Activated T-cell treated with anti-CD3 and anti-CD28 coated beads, Interleukin-2, amount 50 U/mL, for 4 hours (primary cell): ENCODE results near the gene DNAJC12. TPM values are rescaled to one million over a fixed set of nuclear protein-coding genes. Genes with fewer than 3 reads are reported as not detected.
"Not testable (repeated sequence)": the region's sequence is repeated elsewhere in the genome, so short reads cannot be mapped to it uniquely, and the experiment has no call there.

ENCODE experiments used
- ATAC-seq, 2 donors: fragments of 200-7000 bp; cut with Tn5 transposase; one replicate each; pipeline ENCODE4 v1.10.0; 2021
- DNase-seq: peaks from one replicate; pipeline ENCODE4 v3.0.0-alpha.2; 2020
- H3K27me3 Mint-ChIP-seq: one replicate; pipeline ENCODE4 v1.8.0; 2021; ENCODE audit warnings: low read depth, mixed read lengths
- H3K36me3 Mint-ChIP-seq: one replicate; pipeline ENCODE4 v1.8.0; 2022; ENCODE audit warnings: mixed read lengths; ENCODE audit not compliant: insufficient read depth
- H3K4me1 Mint-ChIP-seq: one replicate; pipeline ENCODE4 v1.8.0; 2021; ENCODE audit warnings: low read depth, mixed read lengths
- H3K4me3 Mint-ChIP-seq: one replicate; pipeline ENCODE4 v1.8.0; 2021; ENCODE audit warnings: mild to moderate bottlenecking, moderate library complexity, mixed read lengths
- H3K9me3 Mint-ChIP-seq: one replicate; pipeline ENCODE4 v1.8.0; 2021; ENCODE audit warnings: mixed read lengths
- total RNA-seq, 3 donors: library from RNA; stranded (reverse); gene quantifications; one replicate each; pipeline ENCODE4 v1.2.1, GENCODE V29; 2021

DNAJC12 gene
- total RNA-seq, 3 donors from 2014 or later = 0.28 to 0.92 (median 0.84) TPM

DNA sequence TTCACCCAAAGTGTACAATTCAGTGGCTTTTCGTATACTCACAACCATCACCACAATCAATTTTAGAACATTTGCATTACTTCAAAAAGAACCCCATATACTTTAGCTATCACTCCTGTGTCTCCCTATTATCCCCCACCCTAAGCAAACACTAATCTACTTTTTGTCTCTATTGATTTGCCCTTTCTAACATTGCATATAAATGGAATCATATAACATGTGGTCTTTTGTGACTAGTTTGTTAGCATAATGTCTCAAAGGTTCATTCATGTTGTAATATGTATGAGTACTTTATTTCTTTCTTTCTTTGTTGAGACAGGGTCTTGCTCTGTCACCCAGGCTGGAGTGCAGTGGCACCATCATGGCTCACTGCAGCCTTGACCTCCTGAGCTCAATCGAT lies 21.0 kb upstream of the DNAJC12 start:
- Mint-ChIP-seq H3K36me3 (no peaks in the 10 kb centered on the region), H3K4me3 (no peak overlapping the region), H3K27me3 (no peaks in the 10 kb centered on the region), H3K4me1 (peaks cover 2% of the 10 kb centered on the region), H3K9me3 (no peaks in the 10 kb centered on the region)
- no peak for DNase-seq
- no peak for ATAC-seq

DNA sequence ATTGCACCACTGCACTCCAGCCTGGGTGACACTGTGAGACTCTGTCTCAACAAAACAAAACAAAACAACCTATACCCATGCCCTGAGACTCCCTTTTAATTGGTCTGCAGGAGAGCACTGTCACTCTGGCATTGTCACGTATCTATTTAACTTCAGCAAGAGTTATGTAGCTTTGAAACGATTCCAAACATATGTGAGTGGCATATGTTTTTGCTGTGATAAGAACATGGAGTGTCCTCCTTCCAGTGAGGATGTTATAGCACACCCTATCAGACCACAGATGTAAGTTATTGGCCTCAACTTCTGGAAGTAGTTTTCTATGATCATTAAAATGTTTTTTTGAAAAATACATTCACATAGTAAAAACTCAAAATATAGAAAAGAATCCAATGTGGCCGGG lies 15.5 kb upstream of the DNAJC12 start:
- ATAC-seq (no peak), DNase-seq (no peak)
- Mint-ChIP-seq H3K9me3 (no peaks in the 10 kb centered on the region), H3K4me3 (no peak overlapping the region), H3K36me3 (no peaks in the 10 kb centered on the region), H3K27me3 (no peaks in the 10 kb centered on the region), H3K4me1 (peaks cover 14% of the 10 kb centered on the region)

DNA sequence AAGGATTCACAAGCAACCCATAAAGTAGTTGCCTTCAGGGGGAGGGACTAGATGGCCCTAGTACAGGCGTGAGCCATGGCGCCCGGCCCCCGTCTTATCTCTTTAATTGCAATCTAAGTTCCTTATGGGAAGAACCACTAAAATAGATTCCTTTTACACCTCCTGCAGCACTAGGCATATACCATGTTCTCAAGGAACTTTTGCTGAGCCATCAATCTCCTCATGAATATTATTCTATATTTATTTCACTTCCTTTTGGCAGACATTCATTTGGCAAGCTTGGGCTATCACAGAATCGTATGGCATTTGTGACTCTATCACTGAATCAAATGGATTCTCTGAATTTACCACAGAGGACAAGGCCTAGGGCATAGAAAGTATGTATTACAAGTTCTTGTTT lies 14.8 kb upstream of the DNAJC12 start:
- Mint-ChIP-seq H3K27me3 (no peaks in the 10 kb centered on the region), H3K36me3 (no peaks in the 10 kb centered on the region), H3K4me3 (no peak overlapping the region), H3K9me3 (no peaks in the 10 kb centered on the region), H3K4me1 (peaks cover 14% of the 10 kb centered on the region)
- ATAC-seq (no peak), DNase-seq (no peak)

DNA sequence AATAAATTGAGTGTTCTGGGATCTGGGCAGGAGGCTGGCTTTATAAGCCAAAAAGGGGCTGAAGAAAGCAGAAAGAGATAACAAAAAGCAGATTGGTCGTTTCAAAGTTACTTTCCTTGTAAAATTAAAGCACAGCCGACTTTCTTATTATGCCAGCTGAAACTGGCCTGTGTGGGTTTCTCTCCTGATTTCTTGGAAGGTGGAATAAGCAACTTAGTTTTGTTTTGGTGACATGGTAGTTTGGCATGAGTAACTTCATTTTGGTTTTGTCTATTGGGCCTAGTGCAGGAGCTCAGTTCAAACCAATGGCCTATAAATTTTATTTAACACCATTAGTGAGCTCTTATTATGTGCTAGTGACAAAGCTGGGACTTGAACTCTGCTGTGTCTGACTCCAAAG lies 13.2 kb upstream of the DNAJC12 start:
- DNase-seq (no peak), ATAC-seq (no peak)
- Mint-ChIP-seq H3K9me3 (no peaks in the 10 kb centered on the region), H3K4me1 (peaks cover 14% of the 10 kb centered on the region), H3K36me3 (no peaks in the 10 kb centered on the region), H3K4me3 (no peak overlapping the region), H3K27me3 (no peaks in the 10 kb centered on the region)

DNA sequence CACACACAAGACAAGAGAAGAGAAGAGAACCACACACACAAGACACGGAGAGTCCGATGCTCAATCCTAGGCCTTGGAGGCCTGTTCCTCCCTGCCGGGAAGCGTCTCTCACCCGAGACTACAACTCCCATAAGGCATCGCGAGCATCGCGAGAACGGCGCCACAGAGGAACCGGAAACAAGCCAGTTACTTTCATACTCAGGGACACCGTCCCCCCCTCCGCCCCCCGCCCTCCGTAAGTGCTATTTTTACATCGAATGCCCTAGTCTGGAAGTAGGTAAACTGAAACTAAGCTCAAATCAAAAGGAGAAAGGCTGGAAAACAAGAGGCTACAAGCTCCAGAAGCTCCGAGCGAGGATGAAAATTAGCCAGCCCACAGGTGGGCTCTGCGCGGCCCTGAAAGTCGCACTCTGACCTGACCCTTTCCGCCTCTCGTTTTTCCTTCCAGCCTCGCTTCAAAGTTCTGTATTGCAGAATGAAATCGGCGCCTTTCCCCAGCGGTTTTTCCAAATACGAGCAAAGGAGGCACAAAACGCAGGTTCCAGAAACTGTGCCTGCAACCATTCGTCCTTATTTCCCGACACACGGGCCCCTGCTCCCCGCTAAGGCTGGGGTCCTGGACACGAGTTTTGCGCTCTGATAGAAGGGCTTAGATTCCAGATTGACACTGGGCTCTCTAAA lies 11.5 kb upstream of the DNAJC12 start:
- no peaks in the 10 kb centered on the region for H3K9me3 Mint-ChIP-seq
- peaks cover 12% of the 10 kb centered on the region for H3K4me1 Mint-ChIP-seq
- DNase-seq = peak; percentile 91
- H3K36me3 Mint-ChIP-seq = no peaks in the 10 kb centered on the region
- no peaks in the 10 kb centered on the region for H3K27me3 Mint-ChIP-seq
- peak overlapping the region; percentile 93 for H3K4me3 Mint-ChIP-seq
- peak; percentile 96 to 98 for ATAC-seq

DNA sequence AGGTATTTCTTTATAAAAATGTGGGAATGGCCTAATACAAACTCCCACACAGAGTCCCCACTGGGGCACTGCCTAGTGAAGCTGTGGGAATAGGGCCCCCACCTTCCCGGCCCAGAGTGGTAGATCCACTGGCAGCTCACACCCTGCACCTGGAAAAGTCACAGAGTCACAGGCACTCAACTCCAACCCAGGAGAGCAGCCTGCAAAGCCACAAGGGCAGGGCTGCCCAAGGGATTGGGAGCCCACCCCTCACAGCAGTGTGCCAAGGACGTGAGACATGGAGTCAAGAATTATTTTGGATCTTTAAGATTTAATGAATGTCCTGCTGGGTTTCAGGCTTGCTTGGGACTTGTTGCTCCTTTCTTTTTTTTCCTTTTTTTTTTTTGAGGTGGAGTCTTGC lies 5.3 kb upstream of the DNAJC12 start:
- no peak for DNase-seq
- ATAC-seq = no peak
- no peaks in the 10 kb centered on the region for H3K36me3 Mint-ChIP-seq
- peaks cover 5% of the 10 kb centered on the region for H3K9me3 Mint-ChIP-seq
- H3K27me3 Mint-ChIP-seq = no peaks in the 10 kb centered on the region
- no peak overlapping the region for H3K4me3 Mint-ChIP-seq
- no peaks in the 10 kb centered on the region for H3K4me1 Mint-ChIP-seq

DNA sequence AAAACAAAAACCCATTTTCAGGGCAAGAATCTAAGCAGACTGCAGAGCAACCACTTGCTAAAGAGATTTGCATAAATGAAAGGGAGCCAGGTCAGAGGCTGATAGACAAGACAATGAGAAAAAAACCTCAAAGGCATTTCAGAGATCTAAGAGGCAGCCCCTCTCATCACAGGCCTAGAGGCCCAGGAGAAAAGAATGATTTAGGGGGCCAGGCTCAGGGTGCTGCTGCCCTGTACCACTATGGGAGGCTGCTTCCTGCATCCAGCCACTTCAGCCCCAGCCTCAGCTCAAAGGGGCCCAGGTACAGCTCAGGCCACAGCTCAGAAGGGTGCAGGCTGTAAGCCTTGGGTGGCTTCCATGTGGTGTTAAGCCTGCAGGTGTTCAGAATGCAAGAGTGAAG lies 3.7 kb upstream of the DNAJC12 start:
- ATAC-seq = no peak
- H3K36me3 Mint-ChIP-seq = no peaks in the 10 kb centered on the region
- no peak overlapping the region for H3K4me3 Mint-ChIP-seq
- H3K4me1 Mint-ChIP-seq = peaks cover 3% of the 10 kb centered on the region
- peaks cover 5% of the 10 kb centered on the region for H3K9me3 Mint-ChIP-seq
- H3K27me3 Mint-ChIP-seq = no peaks in the 10 kb centered on the region
- DNase-seq = no peak

DNA sequence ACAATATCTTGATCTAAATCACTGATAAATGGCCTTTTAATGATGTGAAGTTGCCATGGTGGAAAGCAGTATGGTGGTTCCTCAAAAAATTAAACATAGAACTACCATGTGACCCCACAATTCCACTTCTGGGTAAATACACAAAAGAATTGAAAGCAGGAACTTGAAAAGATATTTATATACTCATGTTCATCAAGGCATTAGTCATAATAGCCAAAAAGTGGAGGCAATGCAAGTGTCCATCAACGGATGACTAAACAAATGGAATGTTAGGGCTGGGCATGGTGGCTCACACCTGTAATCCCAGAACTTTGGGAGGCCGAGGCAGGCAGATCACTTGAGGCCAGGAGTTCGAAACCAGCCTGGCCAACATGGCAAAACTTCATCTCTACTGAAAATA lies 2.0 kb upstream of the DNAJC12 start:
- no peaks in the 10 kb centered on the region for H3K36me3 Mint-ChIP-seq
- ATAC-seq (no peak), DNase-seq (no peak)
- no peak overlapping the region for H3K4me3 Mint-ChIP-seq
- peaks cover 3% of the 10 kb centered on the region for H3K4me1 Mint-ChIP-seq
- H3K27me3 Mint-ChIP-seq = no peaks in the 10 kb centered on the region
- H3K9me3 Mint-ChIP-seq = peaks cover 5% of the 10 kb centered on the region

DNA sequence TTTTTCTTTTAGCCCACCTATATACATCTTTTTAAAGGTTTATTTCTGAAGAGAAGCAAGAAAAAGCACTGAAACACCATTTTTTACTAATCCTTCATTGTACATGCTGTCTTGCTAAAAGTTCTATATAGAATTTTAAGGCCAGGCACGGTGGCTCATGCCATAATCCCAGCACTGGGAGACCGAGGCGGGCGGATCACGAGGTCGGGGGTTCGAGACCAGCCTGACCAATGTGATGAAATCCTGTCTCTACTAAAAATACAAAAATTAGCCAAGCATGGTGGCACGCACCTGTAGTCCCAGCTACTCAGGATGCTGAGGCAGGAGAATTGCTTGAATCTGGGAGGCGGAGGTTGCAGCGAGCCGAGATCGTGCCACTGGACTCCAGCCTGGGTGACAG lies 1.5 kb upstream of the DNAJC12 start:
- H3K4me1 Mint-ChIP-seq, H3K27me3 Mint-ChIP-seq: not testable (repeated sequence)

DNA sequence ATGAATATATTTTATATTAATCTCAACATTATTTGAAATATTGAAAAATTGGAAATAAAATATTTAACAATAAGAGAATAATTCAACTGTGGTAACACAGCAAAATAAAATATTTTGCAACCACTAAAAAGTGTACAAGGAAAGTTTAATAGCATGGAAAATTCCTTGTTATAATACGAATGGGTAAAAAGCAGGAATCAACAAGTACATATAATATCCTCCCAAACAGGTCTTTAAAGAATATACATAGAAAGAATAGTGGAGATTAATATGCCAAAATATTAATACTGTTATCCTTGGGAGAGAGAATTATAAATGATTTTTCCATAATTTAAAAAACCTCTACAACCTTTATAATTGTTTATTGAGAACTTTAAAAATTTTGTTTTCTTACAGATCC lies 1.0 kb downstream of the DNAJC12 start:
- ATAC-seq (no peak), DNase-seq (no peak)
- Mint-ChIP-seq H3K4me1 (peaks cover 3% of the 10 kb centered on the region), H3K36me3 (no peaks in the 10 kb centered on the region), H3K9me3 (peaks cover 5% of the 10 kb centered on the region), H3K4me3 (no peak overlapping the region), H3K27me3 (no peaks in the 10 kb centered on the region)

More for the DNA sequence above, 1.5 kb upstream of the DNAJC12 start:
- DNase-seq, H3K4me3 Mint-ChIP-seq, H3K36me3 Mint-ChIP-seq, ATAC-seq, H3K9me3 Mint-ChIP-seq: not testable (repeated sequence)

DNA sequence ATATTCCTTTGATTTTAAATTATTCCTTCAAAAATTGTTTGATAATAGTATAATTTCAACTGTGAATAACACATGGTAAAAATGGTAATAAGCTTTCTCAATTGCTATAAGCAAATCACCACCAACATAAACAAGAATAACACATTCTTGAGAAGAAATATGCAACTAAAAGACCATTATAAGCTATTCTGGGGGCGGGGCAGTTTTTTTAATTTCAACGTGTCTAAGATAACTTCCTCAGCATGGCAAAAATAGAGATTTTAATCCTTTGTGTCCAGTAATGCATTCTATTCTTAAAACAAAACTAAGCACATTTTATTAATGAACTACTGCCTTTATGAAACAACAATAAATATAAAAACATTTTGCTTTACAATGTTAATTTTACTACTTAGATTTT lies 1.5 kb downstream of the DNAJC12 start:
- peaks cover 3% of the 10 kb centered on the region for H3K4me1 Mint-ChIP-seq
- no peak overlapping the region for H3K4me3 Mint-ChIP-seq
- H3K36me3 Mint-ChIP-seq = no peaks in the 10 kb centered on the region

DNA sequence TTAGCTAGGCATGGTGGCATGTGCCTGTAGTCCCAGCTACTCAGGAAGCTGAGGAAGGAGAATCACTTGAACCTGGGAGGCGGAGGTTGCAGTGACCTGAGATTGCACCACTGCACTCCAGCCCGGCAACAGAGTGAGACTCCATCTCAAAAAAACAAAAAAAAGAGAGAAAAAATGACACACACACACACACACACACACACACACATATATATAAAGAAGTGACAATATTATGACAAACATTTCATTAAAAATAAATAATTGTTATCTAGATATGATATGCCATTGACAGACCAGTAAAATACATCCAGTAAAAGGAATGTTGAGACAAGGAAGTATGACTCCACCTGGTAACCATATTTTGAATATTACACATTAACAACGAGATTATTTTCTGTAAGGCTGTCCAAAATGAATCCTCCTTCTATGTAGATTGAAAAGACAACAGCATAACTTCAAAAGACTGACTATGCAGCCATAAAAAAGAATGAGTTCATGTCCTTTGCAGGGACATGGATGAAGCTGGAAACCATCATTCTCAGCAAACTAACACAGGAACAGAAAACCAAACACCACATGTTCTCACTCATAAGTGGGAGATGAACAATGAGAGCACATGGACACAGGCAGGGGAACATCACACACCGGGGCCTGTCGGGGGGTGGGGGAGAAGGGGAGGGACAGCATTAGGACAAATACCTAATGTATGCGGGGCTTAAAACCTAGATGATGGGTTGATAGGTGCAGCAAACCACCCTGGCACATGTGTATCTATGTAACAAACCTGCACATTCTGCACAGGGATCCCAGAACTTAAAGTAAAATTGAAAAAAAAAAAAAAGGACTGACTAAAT lies 2.2 kb downstream of the DNAJC12 start:
- H3K27me3 Mint-ChIP-seq, DNase-seq, H3K36me3 Mint-ChIP-seq, H3K4me3 Mint-ChIP-seq, H3K4me1 Mint-ChIP-seq, ATAC-seq, H3K9me3 Mint-ChIP-seq: not testable (repeated sequence)

More for the DNA sequence above, 1.5 kb downstream of the DNAJC12 start:
- Mint-ChIP-seq H3K27me3 (no peaks in the 10 kb centered on the region), H3K9me3 (peaks cover 2% of the 10 kb centered on the region)
- no peak for ATAC-seq
- no peak for DNase-seq

DNA sequence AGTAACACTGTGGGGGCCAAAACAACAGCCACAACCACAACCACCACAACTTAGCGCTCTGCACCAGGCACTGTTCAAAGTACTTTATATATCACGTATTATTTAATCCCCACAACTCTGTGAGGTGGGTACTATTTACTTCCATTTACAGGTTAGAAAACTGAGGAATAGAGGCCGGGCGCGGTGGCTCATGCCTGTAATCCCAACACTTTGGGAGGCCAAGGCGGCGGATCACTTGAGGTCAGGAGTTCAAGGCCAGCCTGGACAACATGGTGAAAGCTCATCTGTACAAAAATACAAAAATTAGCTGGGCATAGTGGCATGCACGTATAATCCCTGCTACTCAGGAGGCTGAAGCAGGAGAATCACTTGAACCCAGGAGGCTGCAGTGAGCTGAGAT lies 3.6 kb downstream of the DNAJC12 start:
- DNase-seq (no peak), ATAC-seq (no peak)
- peaks cover 3% of the 10 kb centered on the region for H3K4me1 Mint-ChIP-seq
- no peak overlapping the region for H3K4me3 Mint-ChIP-seq
- H3K36me3 Mint-ChIP-seq = no peaks in the 10 kb centered on the region
- no peaks in the 10 kb centered on the region for H3K9me3 Mint-ChIP-seq
- H3K27me3 Mint-ChIP-seq = no peaks in the 10 kb centered on the region

DNA sequence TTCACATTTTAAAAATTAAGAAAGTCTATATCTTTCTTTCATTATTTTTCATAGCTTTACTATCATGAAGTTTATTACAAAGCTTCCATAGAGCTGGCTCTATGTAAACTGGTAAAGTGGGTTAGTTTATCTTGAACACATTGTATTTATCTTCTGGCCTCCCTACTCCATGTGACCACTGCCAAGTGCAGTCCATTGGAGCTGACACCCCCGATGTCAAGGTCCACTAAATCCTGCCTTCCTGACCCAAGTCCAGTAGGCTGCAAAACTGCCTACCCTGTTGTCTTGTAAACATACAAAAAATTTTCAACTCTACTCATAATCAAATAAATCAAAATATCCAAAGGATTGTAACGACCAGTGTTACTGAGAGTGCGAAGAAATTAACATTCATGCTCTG lies 10.2 kb downstream of the DNAJC12 start:
- no peaks in the 10 kb centered on the region for H3K36me3 Mint-ChIP-seq
- no peaks in the 10 kb centered on the region for H3K4me1 Mint-ChIP-seq
- DNase-seq (no peak), ATAC-seq (no peak)
- no peaks in the 10 kb centered on the region for H3K27me3 Mint-ChIP-seq
- no peak overlapping the region for H3K4me3 Mint-ChIP-seq
- no peaks in the 10 kb centered on the region for H3K9me3 Mint-ChIP-seq

DNA sequence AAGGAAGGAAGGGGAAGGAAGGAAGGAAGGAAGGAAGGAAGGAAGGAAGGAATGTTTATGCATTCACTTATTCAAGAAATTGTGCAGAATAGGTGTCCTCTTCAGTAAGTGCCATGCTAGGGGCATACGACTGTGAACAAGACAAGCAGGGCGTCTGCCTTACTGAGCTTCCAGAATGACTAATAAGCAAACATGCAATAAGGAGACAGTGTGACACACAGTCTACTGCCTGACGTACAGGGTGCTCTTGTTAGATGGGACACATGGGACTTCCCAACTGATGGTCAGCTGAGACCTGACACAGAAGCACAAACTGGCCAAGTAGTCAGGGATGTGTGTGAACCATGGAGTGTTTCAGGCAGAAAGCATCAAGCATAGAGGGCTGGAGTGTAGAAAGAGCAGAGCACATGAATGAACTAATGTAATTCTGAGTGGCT lies 18.2 kb downstream of the DNAJC12 start:
- no peak for DNase-seq
- peak; percentile 14 to 38 for ATAC-seq
- peaks cover 4% of the 10 kb centered on the region for H3K4me1 Mint-ChIP-seq
- no peaks in the 10 kb centered on the region for H3K9me3 Mint-ChIP-seq
- H3K4me3 Mint-ChIP-seq = no peak overlapping the region
- H3K27me3 Mint-ChIP-seq = no peaks in the 10 kb centered on the region
- H3K36me3 Mint-ChIP-seq = no peaks in the 10 kb centered on the region
